GM21529 (cell line): ENCODE results near the gene RPS2.

Experiments
- ATAC-seq: cut with Tn5 transposase; IDR thresholded peaks from one replicate; pipeline ENCODE4 v1.9.1; 2021; ENCODE audit not compliant: unreplicated experiment

Gene RPS2

GRCh38 chr16:1999866-2000514, 35.4 kb upstream of the RPS2 start:
- no peak for ATAC-seq

GRCh38 chr16:1998852-1999801, 34.5 kb upstream of the RPS2 start:
- no peak for ATAC-seq

- ATAC-seq: no peak
These were observed 33.8 kb upstream of the RPS2 start for GRCh38 chr16:1998360-1998835.

GRCh38 chr16:1997494-1998359, 33.1 kb upstream of the RPS2 start:
- no peak for ATAC-seq

GRCh38 chr16:1993731-1994131, 29.1 kb upstream of the RPS2 start:
- no peak for ATAC-seq

- no peak for ATAC-seq
These were observed 28.2 kb upstream of the RPS2 start for GRCh38 chr16:1992704-1993317.

- peak; percentile 51 for ATAC-seq
These were observed 27.5 kb upstream of the RPS2 start for GRCh38 chr16:1991948-1992703.

GRCh38 chr16:1991588-1991947, 26.9 kb upstream of the RPS2 start:
- ATAC-seq: no peak

GRCh38 chr16:1991135-1991551, 26.5 kb upstream of the RPS2 start:
- no peak for ATAC-seq

GRCh38 chr16:1990351-1991134, 25.9 kb upstream of the RPS2 start:
- no peak for ATAC-seq

GRCh38 chr16:1990101-1990350, 25.4 kb upstream of the RPS2 start:
- no peak for ATAC-seq

- ATAC-seq: no peak
These were observed 24.8 kb upstream of the RPS2 start, which contains the start of gene SYNGR3 for GRCh38 chr16:1989209-1990100. SYNGR3 (plus strand) TSS chr16:1989970; CDS start chr16:1990103, 133 bp downstream.

GRCh38 chr16:1987198-1987597, 22.6 kb upstream of the RPS2 start:
- ATAC-seq: no peak

GRCh38 chr16:1985466-1986150, 21.0 kb upstream of the RPS2 start:
- no peak for ATAC-seq

- ATAC-seq: peak; percentile 16
These were observed 20.0 kb upstream of the RPS2 start for GRCh38 chr16:1984347-1985225.

GRCh38 chr16:1983544-1984346, 19.1 kb upstream of the RPS2 start, which contains the start of gene GFER:
GFER (plus strand) TSS chr16:1984193; CDS start chr16:1984219, 26 bp downstream.
- peak; percentile 77 for ATAC-seq
